HEK293 (cell line): ENCODE measurements around the gene RPS24.
"Not testable (repeated sequence)": the region's sequence is repeated elsewhere in the genome, so short reads cannot be mapped to it uniquely, and the experiment has no call there.

Experiments used
- ATF2 ChIP-seq: fragments of 450-650 bp; formaldehyde crosslinking; IDR thresholded peaks from 2 replicates; pipeline ENCODE4 v1.5.1; 2016; ENCODE audit warnings: missing biosample characterization, missing genetic modification characterization, low read depth
- CTCF ChIP-seq: fragments of 450-650 bp; formaldehyde crosslinking; IDR thresholded peaks from 2 replicates; pipeline ENCODE4 v1.5.1; 2016; ENCODE audit warnings: missing biosample characterization, missing genetic modification characterization
- KLF1 ChIP-seq: fragments of 450-650 bp; formaldehyde crosslinking; IDR thresholded peaks from 2 replicates; pipeline ENCODE4 v1.5.1; 2016; ENCODE audit warnings: missing biosample characterization, missing genetic modification characterization
- TCF7L2 ChIP-seq: IDR thresholded peaks from 2 replicates; pipeline ENCODE4 v1.6.1; 2011; ENCODE audit warnings: low read depth, mild to moderate bottlenecking, inconsistent platforms, low read length, moderate library complexity, borderline replicate concordance
- ZNF311 ChIP-seq: fragments of 450-650 bp; formaldehyde crosslinking; IDR thresholded peaks from 2 replicates; pipeline ENCODE4 v1.5.1; 2017; ENCODE audit warnings: missing biosample characterization, missing genetic modification characterization, borderline replicate concordance
- ZNF544 ChIP-seq: fragments of 450-650 bp; formaldehyde crosslinking; IDR thresholded peaks from 2 replicates; pipeline ENCODE4 v1.5.0; 2017; ENCODE audit warnings: missing biosample characterization, missing genetic modification characterization
- ZNF558 ChIP-seq: fragments of 450-650 bp; formaldehyde crosslinking; IDR thresholded peaks from 2 replicates; pipeline ENCODE4 v1.5.1; 2016; ENCODE audit warnings: missing biosample characterization, missing genetic modification characterization

GRCh38 chr10:78075806-78076205 is 42.1 kb downstream of the RPS24 start:
- not testable (repeated sequence) for TF ChIP-seq ZNF311 (tag by site-specific recombination); ZNF544 (tag by site-specific recombination); CTCF (tag by site-specific recombination); ZNF558 (tag by site-specific recombination); ATF2 (tag by site-specific recombination); KLF1; TCF7L2
